H1 (cell line): ENCODE measurements around the gene AAK1. TPM values are rescaled to one million over a fixed set of nuclear protein-coding genes. Genes with fewer than 3 reads are reported as not detected.

Source experiments
- CTCF ChIA-PET: fragments of 300-600 bp; sonication (Branson Sonifier 250); formaldehyde crosslinking; loops from one replicate; lab custom pipeline; 2021; ENCODE audit not compliant: partially characterized antibody; lab: Charles Lee
- POLR2A ChIA-PET: fragments of 300-600 bp; sonication (Branson Sonifier 250); formaldehyde crosslinking; loops from one replicate; lab custom pipeline; 2021; ENCODE audit warnings: inconsistent platforms; ENCODE audit not compliant: partially characterized antibody; lab: Charles Lee
- DNase-seq, 2 experiments: peaks; one replicate each; pipeline versions ENCODE4 v3.0.0 to v3.0.0-alpha.2; 2010 to 2022; ENCODE audit warnings: low spot score in 2 of 2, low read depth in 1 of 2, mixed read lengths in 1 of 2
- FAIRE-seq: peaks from 2 replicates; lab custom pipeline; 2011; peaks lifted over from hg19 to GRCh38; lab: Jason Lieb, UNC
- H2AFZ ChIP-seq: 2 replicates; pipeline ENCODE4 v1.8.1; 2012; ENCODE audit warnings: low read length, inconsistent platforms
- H2AK5ac ChIP-seq: 2 replicates; pipeline ENCODE4 v1.6.1; 2013; ENCODE audit warnings: low read depth, low read length
- H2BK120ac ChIP-seq: replicated peaks from 2 replicates; pipeline ENCODE3; 2013; ENCODE audit warnings: low read depth, low read length, inconsistent platforms
- H2BK12ac ChIP-seq: 2 replicates; pipeline ENCODE4 v1.6.1; 2013; ENCODE audit warnings: low read depth, low read length
- H2BK15ac ChIP-seq: 2 replicates; pipeline ENCODE4 v1.6.1; 2013; ENCODE audit warnings: low read length
- H2BK20ac ChIP-seq: 2 replicates; pipeline ENCODE4 v1.6.1; 2013; ENCODE audit warnings: low read length
- H2BK5ac ChIP-seq: 2 replicates; pipeline ENCODE4 v1.6.1; 2013; ENCODE audit warnings: low read depth, low read length
- H3K14ac ChIP-seq: 2 replicates; pipeline ENCODE4 v1.6.1; 2013; ENCODE audit warnings: inconsistent platforms; ENCODE audit not compliant: insufficient read length
- H3K18ac ChIP-seq: 2 replicates; pipeline ENCODE4 v1.6.1; 2013; ENCODE audit warnings: low read length; ENCODE audit errors: extremely low read depth
- H3K23ac ChIP-seq: 2 replicates; pipeline ENCODE4 v1.6.1; 2013; ENCODE audit warnings: inconsistent platforms; ENCODE audit not compliant: insufficient read length
- H3K23me2 ChIP-seq: 2 replicates; pipeline ENCODE4 v1.6.1; 2013; ENCODE audit warnings: low read depth, low read length
- H3K27ac ChIP-seq: 2 replicates; pipeline ENCODE4 v1.6.1; 2011; ENCODE audit warnings: low read depth, low read length, inconsistent platforms
- H3K27me3 ChIP-seq, 4 experiments: replicated peaks in 1 of 4; 1 replicate in 1 of 4; 2 replicates in 3 of 4; pipeline versions ENCODE4 v1.6.1 to v1.8.1; 2011 to 2013; ENCODE audit warnings: low read length in 3 of 4, mild to moderate bottlenecking in 3 of 4, inconsistent platforms in 2 of 4, mixed read lengths in 2 of 4, moderate library complexity in 1 of 4; ENCODE audit not compliant: control insufficient read depth in 3 of 4, insufficient read depth in 3 of 4; ENCODE audit errors: extremely low read depth in 1 of 4
- H3K36me3 ChIP-seq, 4 experiments: 2 replicates each; pipeline versions ENCODE4 v1.6.1 to v1.8.1; 2011 to 2013; ENCODE audit warnings: mild to moderate bottlenecking in 4 of 4, low read length in 3 of 4, moderate library complexity in 2 of 4, control low read depth in 1 of 4, inconsistent platforms in 1 of 4; ENCODE audit not compliant: insufficient read depth in 4 of 4, control insufficient read depth in 2 of 4
- H3K4ac ChIP-seq: replicated peaks from 2 replicates; pipeline ENCODE3; 2013; ENCODE audit warnings: low read length, low read depth, mixed read lengths, inconsistent platforms; ENCODE audit not compliant: insufficient read length
- H3K4me1 ChIP-seq, 4 experiments: replicated peaks in 1 of 4; 1 replicate in 1 of 4; 2 replicates in 3 of 4; pipeline versions ENCODE4 v1.6.1 to v1.8.1; 2011 to 2013; ENCODE audit warnings: low read length in 3 of 4, inconsistent platforms in 2 of 4, mixed read lengths in 1 of 4; ENCODE audit not compliant: insufficient read depth in 4 of 4, control insufficient read depth in 3 of 4
- H3K4me2 ChIP-seq, 2 experiments: 2 replicates each; pipeline versions ENCODE4 v1.6.1 to v1.8.1; 2011 to 2013; ENCODE audit warnings: low read depth in 2 of 2, low read length in 2 of 2, control low read depth in 1 of 2, inconsistent platforms in 1 of 2, mild to moderate bottlenecking in 1 of 2; ENCODE audit not compliant: insufficient read depth in 1 of 2
- H3K4me3 ChIP-seq, 4 experiments: fragments of 200-600, 300-600 bp in 1 of 4; sonication (generic), shearing (Covaris generic), sonication (Bioruptor Twin) in 1 of 4; 2 replicates each; pipeline versions ENCODE4 v1.5.1 to v1.8.1; 2011 to 2016; ENCODE audit warnings: low read length in 4 of 4, low read depth in 3 of 4, control low read depth in 2 of 4, inconsistent platforms in 2 of 4, mild to moderate bottlenecking in 2 of 4, mixed read lengths in 1 of 4, moderate library complexity in 1 of 4; ENCODE audit not compliant: insufficient read depth in 2 of 4; ENCODE audit errors: extremely low read depth in 1 of 4
- H3K56ac ChIP-seq: replicated peaks from 2 replicates; pipeline ENCODE3; 2013; ENCODE audit warnings: low read depth, mild to moderate bottlenecking, mixed read lengths, low read length, inconsistent platforms; ENCODE audit not compliant: insufficient read length
- H3K79me1 ChIP-seq: 2 replicates; pipeline ENCODE4 v1.6.1; 2013; ENCODE audit warnings: low read depth, low read length, control low read depth
- H3K79me2 ChIP-seq, 2 experiments: 2 replicates each; pipeline versions ENCODE4 v1.6.1 to v1.8.1; 2012 to 2013; ENCODE audit warnings: low read length in 2 of 2, mild to moderate bottlenecking in 2 of 2, inconsistent platforms in 1 of 2; ENCODE audit not compliant: insufficient read depth in 2 of 2, control insufficient read depth in 1 of 2
- H3K9ac ChIP-seq, 4 experiments: replicated peaks in 1 of 4; 1 replicate in 1 of 4; 2 replicates in 3 of 4; pipeline versions ENCODE4 v1.6.1 to v1.8.1; 2011 to 2013; ENCODE audit warnings: low read depth in 3 of 4, low read length in 3 of 4, control low read depth in 2 of 4, mild to moderate bottlenecking in 2 of 4, moderate library complexity in 2 of 4, inconsistent platforms in 1 of 4; ENCODE audit errors: extremely low read depth in 1 of 4
- H3K9me3 ChIP-seq, 2 experiments: 2 replicates each; pipeline versions ENCODE4 v1.6.1 to v1.8.1; 2012 to 2013; ENCODE audit warnings: mild to moderate bottlenecking in 2 of 2, moderate library complexity in 2 of 2, control low read depth in 1 of 2, inconsistent platforms in 1 of 2, low read depth in 1 of 2, low read length in 1 of 2, mixed read lengths in 1 of 2; ENCODE audit not compliant: insufficient read depth in 2 of 2
- H4K20me1 ChIP-seq, 2 experiments: replicated peaks in 1 of 2; 2 replicates each; pipeline versions ENCODE3 to v1.8.1; 2011 to 2013; ENCODE audit warnings: inconsistent platforms in 2 of 2, low read length in 2 of 2, mild to moderate bottlenecking in 1 of 2; ENCODE audit not compliant: insufficient read depth in 2 of 2, control insufficient read depth in 1 of 2
- H4K5ac ChIP-seq: 2 replicates; pipeline ENCODE4 v1.6.1; 2013; ENCODE audit warnings: low read length, low read depth, mixed read lengths, inconsistent platforms; ENCODE audit not compliant: insufficient read length
- H4K8ac ChIP-seq: 2 replicates; pipeline ENCODE4 v1.8.0; 2013; ENCODE audit warnings: mild to moderate bottlenecking, moderate library complexity, low read length, inconsistent platforms; ENCODE audit not compliant: insufficient read depth; ENCODE audit errors: extremely low read depth
- H4K91ac ChIP-seq: replicated peaks from 2 replicates; pipeline ENCODE3; 2013; ENCODE audit warnings: low read length, mixed read lengths, inconsistent platforms; ENCODE audit not compliant: insufficient read length
- POU5F1 ChIP-seq: IDR thresholded peaks from 2 replicates; pipeline ENCODE4 v1.6.1; 2011; ENCODE audit warnings: low read depth, mild to moderate bottlenecking, low read length, moderate library complexity
- WGBS, 2 experiments: shearing (Covaris generic) in 1 of 2; methylation state at CpG; one replicate each; pipeline versions ENCODE4 v1.1.6 to v1.1.7; 2013 to 2015; ENCODE audit warnings: low lambda C conversion rate in 2 of 2, mixed read lengths in 2 of 2, inconsistent platforms in 1 of 2, low coverage in 1 of 2, missing lambda C conversion rate in 1 of 2; ENCODE audit not compliant: insufficient replicate concordance in 2 of 2, insufficient coverage in 1 of 2, insufficient read length in 1 of 2; ENCODE audit errors: extremely low coverage in 1 of 2, missing lambda C conversion rate in 1 of 2; 5-methylcytosine and 5-hydroxymethylcytosine counted together
- polyA plus RNA-seq, 7 experiments: library from polyadenylated mRNA; depleted of rRNA in 3 of 7; stranded (reverse) in 5 of 7; unstranded in 2 of 7; fragments of >200 nt in 5 of 7; fragments of 200-250 nt in 2 of 7; gene quantifications; 1 replicate in 5 of 7; 2 replicates in 1 of 7; 4 replicates in 1 of 7; pipeline versions ENCODE4 v1.2.1 to v1.2.3, GENCODE V29; 2011 to 2013; ENCODE audit warnings: missing spikeins in 2 of 7, mixed read lengths in 2 of 7
- total RNA-seq: library from RNA; stranded (reverse); fragmentation: NEBNext Ultra II Directional; extraction: Animal tissue kit (Norgen Biotek cat#: 25700); gene quantifications from 2 replicates; pipeline ENCODE4 v1.2.1, GENCODE V29; 2021

Gene AAK1
- total and polyA plus RNA-seq, 2 of the 8 experiments (the other 6 are each of a cell fraction or from before 2014, with no cell fraction given), result 10.0 to 40.5 TPM

- Histone ChIP-seq H3K27me3 (no peaks in the 10 kb centered on the region), H3K27ac (no peak overlapping the region), H3K56ac (no peak overlapping the region), H3K9me3 (0 out of 4 replicates have a peak, but pooled peaks cover 0 to 2% of the 10 kb centered on the region in 2 experiments), H2BK20ac (no peak overlapping the region), H2BK120ac (no peak overlapping the region), H3K79me2 (peaks cover 0 to 24% of the 10 kb centered on the region in 2 experiments; a peak in 2 of 4 replicates), H3K23ac (no peak overlapping the region), H3K4me1 (no peaks in the 10 kb centered on the region), H3K23me2 (no peaks in the 10 kb centered on the region), H2BK12ac (no peak overlapping the region), H2BK15ac (no peak overlapping the region), H2AK5ac (no peak overlapping the region), H3K9ac (no peak overlapping the region), H3K18ac (no peak overlapping the region), H2AFZ (no peak overlapping the region), H2BK5ac (no peak overlapping the region), H4K20me1 (peaks cover 0 to 2% of the 10 kb centered on the region in 2 experiments), H3K4me3 (no peak overlapping the region), H3K4ac (no peak overlapping the region), H4K8ac (no peak overlapping the region), H3K4me2 (no peak overlapping the region), H4K5ac (no peak overlapping the region), H3K36me3 (peaks cover 0 to 4% (median 0%) of the 10 kb centered on the region in 4 experiments; a peak in 2 of 8 replicates), H3K79me1 (peaks cover 2% of the 10 kb centered on the region; the same call in 1 of the 2 replicates), H3K14ac (no peak overlapping the region), H4K91ac (no peak overlapping the region)
- CTCF ChIA-PET, result interaction anchor here (1.1 kb wide), 1 partner anchor 8 kb away, joined by 3 read pairs; no protein-coding TSS in a partner anchor
- no peak for DNase-seq
- POLR2A ChIA-PET, result interaction anchor here (1.2 kb wide), 1 partner anchor 9 kb away, joined by 5 read pairs; no protein-coding TSS in a partner anchor
- FAIRE-seq, result no peak
- 93% methylated on average over 3 of the region's 3 CpGs; no CpG with 5 or more reads in 1 of the 2 experiments for whole genome bisulfite sequencing, 2 experiments
- no peak for TF ChIP-seq POU5F1
Measured at GRCh38 chr2:69612200-69612599, 31.3 kb downstream of the AAK1 start.
